HG03097 (cell line): ENCODE results near the gene VPS35L.

Source experiments
- ATAC-seq: cut with Tn5 transposase; IDR thresholded peaks from one replicate; pipeline ENCODE4 v1.9.1; 2021; ENCODE audit not compliant: unreplicated experiment, low FRiP score

The VPS35L gene

DNA sequence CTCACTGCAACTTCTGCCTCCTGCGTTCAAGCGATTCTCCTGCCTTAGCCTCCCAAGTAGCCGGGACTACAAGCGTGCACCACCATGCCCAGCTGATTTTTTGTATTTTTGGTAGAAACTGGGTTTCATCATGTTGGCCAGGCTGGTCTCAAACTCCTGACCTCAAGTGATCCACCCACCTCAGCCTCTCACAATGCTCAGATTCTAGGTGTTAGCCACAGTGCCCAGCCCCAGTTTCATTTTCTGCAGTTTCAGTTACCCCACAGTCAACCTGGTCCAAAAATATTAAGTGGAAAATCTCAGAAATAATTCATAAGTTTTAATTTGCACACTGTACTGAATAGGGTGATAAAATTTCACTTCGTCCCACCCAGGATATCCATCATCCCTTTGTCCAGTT lies 133.8 kb downstream of the VPS35L start:
- ATAC-seq: no peak

DNA sequence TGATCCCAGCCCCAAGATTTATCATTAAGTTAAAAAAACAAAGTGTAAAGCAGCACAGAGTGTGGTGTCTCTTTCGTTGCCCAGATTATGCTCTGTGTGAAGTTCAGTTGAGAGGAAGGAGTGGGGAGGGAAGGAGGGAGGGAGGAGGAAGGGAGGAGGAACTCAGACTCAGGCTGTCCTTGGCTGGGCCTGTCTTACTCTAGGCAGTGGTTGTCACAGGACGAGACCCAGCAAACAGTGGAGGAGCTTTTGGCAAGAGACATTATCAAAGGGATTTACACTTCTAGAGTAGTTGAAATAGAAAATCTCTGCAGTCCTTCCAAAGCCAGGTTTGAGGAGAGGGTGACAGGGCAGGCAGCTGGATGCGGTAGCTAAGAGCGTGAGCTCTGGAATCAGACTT lies 134.7 kb downstream of the VPS35L start:
- ATAC-seq: no peak

DNA sequence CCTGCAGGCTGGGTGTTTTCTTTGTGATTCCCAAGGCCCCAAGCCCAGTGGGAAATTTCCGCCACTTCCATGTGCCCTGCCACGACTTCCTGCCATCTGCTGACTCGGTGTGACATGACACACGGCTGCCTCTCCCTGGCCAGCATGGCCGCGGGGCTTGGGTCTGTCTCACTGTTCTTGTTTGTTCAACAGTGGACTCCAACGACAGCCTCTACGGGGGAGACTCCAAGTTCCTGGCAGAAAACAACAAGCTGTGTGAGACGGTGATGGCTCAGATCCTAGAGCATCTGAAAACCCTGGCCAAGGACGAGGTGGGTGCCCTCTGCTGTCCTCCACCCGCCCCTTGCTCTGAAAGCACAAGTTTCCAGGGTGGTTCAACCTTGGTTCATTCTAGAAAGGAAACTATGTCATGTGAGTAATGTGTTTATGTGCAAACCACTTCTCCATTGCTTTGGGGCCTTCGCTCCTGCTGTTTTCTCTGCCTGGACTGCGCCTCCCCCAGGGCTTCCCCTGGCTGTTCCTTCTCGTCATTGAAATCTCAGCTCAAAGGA lies 135.7 kb downstream of the VPS35L start:
- ATAC-seq: no peak

DNA sequence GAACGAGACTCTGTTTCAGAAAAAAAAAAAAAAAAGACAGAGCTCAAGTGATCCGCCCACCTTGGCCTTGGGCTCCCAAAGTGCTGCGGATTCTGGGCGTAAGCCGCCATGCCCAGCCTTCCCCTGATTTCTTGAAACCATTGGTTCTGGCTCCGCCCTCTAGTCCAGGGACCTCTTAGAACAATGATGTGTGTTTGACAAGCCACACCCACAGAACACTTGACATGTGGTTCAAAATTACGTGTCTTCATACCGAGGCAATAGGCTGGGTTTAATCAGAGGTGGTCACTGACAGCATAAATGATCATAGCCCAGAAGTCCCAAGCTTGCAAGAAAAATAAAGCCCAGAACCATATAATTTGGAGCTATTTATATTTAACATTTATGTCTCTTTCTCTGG lies 139.5 kb downstream of the VPS35L start:
- no peak for ATAC-seq

DNA sequence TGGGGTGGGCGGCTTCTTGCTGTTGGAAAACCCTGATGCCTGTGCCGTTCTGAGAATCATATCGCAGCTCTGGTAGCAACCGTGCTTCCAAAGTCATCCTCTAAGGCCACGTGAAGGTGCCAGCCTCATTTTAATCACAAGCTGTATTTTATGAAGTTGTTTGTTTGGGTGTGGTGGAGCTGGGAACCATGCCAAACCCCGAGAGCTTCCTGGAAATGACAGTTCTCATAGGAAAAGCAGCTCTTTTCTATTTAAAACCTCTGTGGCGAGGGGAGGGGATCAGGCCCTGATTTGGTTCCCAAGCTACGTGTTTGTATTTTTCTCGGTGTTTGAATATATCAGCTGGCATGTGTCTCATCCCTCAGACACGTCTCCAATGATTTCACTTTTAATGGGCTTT lies 140.8 kb downstream of the VPS35L start:
- no peak for ATAC-seq

DNA sequence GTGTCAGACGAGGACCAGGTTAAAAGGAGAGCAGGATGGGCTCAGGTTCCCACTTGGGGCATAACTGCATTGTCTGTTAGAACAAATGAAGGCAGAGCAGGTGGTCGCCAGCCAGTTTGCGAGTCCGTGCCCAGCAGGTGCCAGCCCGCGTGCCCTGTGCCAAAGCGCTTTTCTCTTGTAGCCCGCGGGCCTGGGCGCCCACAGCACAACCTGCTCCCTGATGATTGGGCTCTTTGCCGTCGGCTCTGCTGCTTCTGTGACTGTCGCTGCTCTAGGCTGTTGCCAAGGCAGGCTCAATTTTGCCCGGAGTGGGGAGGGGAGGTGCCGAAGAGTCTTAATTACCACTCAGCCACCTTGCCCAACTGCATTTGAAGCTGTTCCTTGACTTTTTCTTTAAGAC lies 141.5 kb downstream of the VPS35L start:
- no peak for ATAC-seq

DNA sequence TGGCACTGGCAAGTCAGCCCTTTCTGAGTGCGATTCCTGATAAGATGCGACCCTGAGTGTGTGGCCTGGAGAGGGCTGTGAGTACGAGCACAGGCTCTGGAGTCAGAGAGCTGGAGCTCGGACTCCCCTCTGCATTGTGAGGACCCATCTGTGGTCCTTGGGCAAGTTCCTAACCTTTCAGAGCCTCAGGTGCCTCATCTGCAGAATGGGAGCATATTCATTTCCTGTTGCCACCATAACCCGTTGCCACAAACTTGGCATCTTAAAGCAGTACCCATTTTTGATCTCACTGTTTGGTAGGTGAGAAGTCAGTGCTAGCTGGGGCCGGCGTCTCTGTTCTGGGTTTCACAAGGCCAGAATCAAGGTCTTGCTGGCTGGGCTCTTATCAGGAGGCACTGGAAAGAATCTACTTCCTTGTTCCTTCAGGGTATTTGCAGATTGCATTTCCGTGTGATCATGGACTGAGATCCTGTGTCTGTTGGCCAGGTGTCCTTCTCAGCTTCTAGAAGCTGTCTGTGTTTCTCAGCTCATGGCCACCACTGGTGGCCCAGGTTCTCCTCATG lies 142.3 kb downstream of the VPS35L start:
- ATAC-seq: no peak

DNA sequence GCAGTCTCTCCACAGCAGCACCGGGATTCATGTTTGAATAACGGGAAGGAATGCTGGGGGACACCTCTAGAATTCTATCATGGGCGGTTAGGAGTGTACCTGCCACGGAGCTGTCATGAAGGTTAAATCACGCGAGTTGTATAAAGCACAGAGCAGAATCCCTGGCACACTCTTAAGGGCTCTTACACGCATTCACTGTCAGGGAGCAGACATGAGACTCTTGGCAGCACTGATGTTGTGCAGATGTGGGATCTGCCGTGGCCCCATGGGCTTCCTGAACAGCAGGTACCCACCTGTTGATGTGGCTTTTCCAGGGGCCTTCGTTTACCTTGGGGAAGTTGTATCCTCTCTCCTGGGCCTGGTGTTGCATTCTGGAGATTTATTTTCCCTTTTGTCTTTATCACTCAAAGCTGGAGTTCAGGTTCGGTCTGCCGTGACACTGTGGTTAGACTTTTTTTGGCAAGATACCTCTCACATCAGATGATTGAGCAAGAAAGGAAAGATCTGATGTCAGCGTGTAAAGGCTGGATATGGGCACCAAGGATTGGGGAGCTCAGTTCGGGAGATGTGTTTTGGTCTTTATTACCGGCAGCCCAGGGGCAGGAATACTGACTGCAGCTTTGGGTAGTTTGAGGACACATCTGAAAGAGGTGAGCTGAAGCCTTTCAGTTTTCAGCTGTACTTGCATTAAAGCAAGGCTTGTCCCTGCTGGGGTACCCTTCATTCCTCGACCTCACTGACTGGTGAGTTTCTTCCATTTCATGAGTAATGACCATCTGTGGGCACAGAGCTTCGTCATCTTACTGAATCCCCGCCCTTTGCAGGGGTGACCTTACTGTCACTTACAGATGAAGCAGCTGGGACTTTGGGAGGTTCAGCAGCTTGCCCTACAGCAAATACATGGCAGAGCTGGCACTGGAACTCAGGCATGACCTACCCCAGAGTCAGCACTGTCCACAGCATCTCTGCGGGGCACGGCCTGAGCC lies 143.3 kb downstream of the VPS35L start:
- no peak for ATAC-seq

DNA sequence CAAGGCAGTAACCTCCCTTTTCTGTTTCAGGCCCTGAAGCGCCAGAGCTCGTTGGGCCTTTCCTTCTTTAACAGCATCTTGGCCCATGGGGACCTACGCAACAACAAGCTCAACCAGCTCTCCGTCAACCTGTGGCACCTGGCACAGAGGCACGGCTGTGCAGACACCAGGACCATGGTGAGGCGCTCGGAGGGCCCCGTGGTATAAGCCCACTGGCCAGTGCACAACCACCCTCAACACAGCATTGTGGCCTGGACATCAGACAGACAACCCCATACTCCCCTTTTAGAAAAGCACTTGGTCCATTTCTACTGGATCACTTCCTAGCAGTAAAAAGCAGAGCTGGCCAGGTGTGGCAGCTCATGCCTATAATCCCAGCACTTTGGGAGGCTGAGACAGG lies 144.0 kb downstream of the VPS35L start:
- no peak for ATAC-seq

DNA sequence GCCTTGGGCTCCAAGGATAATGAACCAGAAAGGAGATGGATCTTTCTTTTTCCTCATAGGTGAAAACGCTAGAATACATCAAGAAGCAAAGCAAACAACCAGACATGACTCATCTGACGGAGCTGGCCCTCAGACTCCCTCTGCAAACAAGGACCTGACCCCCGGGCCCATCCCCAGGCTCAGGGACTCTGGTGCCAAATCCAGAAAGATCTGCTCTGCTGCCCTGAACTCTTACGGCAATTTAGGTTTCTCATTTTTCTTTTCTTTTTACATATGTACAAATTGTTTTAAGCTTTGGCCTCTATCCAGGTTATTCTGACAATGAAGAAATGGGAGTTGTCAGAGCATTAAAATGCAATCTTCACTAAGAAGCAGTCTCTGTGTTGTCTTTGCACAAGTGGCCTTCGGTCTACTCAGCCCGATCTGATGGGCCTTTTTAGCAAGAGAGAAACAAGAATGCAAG lies 144.8 kb downstream of the VPS35L start:
- no peak for ATAC-seq

DNA sequence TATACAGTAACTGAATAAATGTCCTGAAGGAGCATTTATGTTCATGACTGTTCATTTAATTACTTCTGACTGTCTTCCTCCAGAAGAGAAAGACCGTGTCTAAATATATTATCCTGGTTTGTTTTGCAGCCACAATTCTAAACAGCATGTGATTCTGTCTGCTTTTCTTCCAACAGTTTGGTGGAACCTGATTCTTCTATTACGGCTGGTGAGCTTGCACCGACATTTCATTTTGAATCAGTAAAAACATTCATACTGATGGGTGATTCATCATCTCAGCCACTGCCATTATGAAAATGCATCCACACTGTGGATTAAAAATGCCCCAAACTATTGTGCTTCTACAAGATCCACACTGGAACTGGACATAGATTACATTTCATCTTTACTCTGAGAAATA lies 145.6 kb downstream of the VPS35L start:
- no peak for ATAC-seq

DNA sequence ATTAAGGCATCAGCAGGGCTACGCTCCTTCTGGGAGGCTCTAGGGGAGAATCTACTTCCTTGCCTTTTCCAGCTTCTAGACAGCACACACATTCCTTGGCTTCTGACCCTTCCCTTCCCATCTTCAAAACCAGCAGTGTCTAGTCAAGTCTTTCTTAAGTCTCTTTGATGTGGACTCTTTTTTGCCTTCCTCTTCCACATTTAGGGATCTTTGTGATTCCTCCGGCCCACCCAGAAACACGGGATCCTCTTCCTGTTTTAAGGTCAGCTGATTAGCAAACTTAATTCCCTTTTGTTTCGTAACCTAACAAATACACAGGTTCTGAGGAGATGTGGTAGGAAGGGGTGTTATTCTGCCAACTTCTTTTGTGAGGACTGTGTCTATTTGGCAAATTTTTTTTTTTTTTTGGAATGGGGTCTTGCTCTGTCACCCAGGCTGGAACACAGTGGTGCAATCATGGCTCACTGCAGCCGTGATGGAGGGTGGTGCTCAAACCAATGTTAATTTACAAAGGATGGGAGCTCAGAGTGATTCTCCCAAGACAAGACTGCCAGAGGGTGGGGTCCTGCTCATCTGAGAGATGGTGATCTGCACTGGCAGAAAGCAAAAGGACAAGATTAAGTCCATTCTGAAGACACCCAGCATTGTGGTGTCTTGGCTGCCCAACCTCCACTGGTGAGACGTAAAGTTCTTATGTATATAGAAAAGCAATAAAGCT lies 147.8 kb downstream of the VPS35L start:
- no peak for ATAC-seq

DNA sequence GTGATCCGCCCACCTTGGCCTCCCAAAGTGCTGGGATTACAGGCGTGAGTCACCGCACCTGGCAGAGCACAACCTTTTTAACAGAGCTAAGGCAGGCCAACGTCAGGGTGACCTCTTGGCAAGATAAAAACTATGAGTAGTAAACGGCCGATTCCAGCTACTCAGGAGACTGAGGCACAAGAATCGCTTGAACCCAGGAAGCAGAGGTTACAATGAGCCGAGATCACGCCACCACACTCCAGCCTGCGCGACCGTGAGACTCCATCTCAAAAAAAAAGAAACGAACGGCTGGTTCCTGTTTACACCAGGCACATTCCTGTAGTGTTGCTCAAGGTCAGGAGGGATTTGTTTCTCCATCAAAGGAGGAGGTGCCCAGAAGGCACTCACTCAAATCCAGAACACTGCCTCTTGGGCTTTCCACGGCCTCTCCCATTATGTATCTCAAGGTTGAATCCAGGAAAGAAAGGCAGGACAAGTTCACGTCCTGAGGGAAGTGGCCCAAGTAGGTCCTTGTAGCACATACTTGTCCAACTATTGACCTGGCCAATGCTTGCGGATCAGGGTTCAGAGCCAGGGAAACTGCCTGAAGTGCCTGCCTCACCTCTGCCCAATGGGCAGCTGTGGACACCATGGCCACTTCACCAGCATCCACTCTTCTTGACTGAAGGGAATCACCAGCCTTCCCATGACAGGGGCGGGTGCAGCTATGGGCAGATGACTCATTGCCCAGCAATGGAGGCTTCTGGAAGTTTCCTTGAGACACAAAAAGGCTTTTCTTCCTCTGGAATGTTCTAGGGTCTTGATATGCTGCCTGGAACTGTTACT lies 149.0 kb downstream of the VPS35L start:
- no peak for ATAC-seq

DNA sequence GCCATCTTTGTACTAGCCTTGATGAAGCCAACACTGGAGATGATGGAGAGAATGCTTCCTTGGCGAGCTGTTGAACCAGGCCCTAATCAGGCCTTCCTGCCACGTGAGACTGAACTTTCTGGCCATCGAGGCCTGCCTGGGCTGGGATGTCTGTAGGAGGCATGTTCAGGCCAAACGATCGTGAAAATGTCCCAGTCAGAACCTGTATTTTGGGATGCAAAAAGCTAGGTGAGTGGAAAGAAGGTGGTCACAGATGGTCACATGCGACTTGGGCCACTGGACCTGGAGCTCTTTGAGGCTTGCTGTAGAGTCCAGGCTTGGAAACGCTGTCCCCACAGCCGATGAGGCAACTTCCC lies 149.6 kb downstream of the VPS35L start:
- no peak for ATAC-seq

DNA sequence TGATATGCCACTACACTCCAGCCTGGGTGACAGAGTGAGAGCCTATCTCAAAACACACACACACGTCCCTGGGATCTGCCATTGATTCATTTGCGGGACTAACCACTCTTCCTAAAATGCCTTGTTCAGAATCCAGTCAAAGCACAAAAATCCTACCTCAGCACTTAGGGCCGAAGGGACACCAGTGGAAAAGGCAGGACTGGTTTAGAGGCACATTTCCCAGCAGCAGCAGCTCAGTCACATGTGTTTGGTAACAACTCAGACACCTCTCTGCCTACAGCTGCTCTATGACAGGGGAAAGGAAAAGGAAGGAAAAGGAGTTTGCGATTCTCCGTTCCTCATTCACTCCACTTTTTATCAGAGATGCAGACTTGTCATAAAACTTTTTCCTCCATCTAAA lies 150.3 kb downstream of the VPS35L start:
- no peak for ATAC-seq

DNA sequence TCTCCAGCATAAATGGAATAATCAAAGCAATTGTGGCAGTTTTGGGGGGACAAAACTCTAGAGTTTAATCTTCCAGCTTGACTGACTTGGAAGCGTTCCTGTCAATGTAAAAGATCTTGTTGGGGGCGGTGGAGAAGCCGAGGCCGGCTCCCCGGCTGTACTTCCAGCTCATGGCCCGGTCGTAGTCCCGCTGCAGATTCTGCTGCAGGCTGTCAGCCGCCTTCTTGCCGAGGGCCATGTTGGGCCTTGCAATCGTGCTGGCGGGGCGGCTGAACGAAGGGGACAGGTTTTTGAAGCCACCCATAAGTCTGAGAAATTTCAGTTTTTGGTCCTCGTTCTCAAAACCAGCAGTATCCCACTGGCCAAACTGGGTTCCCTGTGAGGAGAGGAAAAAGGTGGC lies 151.3 kb downstream of the VPS35L start:
- ATAC-seq: no peak

DNA sequence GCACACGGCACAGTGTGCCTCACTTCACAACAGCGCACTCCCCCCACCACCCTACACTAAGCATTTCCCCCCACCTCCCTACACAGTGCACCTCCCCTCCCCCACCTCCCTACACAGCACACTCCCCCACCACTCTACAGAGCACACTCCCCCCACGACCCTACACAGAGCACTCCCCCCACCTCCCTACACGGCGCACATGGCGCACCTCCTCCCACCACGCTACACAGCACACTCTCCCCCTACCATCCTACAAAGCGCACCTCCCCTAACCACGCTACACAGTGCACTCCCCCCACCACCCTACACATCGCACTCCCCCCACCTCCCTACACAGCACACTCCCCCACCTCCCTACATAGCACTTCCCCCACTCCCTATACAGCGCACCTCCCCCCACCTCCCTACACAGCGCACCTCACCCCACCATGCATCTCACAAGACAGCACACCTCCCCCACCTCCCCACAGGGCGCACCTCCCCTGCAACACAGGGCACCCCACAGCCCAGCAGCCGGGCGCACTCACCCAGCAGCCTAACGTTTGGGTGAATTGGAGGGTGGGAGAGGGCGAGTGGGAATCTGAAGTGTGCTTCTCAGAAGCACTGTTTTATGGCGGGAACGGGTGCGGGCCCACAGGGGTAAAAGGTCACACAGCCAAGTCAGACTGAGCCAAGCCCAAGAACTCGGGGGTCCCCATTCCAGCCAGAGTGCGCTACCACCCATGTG lies 152.2 kb downstream of the VPS35L start:
- no peak for ATAC-seq

DNA sequence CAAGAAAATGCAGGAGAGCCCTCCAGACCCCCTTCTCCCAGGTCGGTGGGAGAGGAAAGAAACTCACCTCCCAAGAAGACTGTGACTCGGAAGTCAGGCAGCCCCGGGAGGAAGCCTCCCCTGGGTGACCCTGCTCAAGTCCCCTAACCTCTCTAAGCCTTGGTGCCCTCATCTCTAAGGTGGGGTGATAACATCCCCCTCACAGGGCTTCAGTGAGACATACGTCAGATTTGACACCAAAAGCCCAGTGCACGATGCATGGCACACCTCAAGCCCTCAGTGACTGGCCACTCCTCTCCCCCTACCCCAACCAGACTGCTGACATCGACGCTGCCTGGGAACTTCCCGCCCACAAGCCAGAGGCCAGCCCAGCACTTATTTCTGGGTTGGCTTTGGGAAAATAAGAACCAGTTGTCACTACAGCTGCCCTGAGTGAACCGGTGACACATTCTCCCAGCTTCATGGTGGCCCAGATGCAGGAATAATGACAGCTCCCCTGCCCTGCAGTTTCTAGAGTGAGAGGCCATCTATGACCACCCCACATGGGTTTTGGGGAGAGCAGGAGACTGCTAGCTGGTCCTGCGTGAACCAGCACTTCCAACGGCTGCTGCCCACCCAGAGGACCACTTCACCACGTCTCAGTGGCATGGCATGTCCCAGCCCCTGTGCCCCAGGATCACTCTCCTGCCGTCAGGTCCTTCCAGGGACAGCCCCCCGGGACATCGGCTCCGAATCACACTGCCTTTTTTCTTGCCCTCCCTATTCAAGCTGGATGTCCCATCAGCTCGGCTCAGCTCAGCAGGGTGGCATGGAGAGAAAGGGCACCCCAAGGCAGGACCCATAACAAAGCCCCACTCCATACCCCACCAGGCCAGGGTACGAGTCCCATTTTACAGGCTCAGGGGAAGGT lies 153.0 kb downstream of the VPS35L start:
- ATAC-seq: no peak
